GM12872 (cell line): ENCODE measurements around the gene HMGXB4.

ENCODE experiments used
- TF ChIP-seq, protein P1 (sequence below): IDR thresholded peaks from 3 replicates; pipeline ENCODE4 v1.5.1; 2011; ENCODE audit warnings: low read depth, mild to moderate bottlenecking, low read length, moderate library complexity; ENCODE audit not compliant: insufficient read depth

The HMGXB4 gene

DNA sequence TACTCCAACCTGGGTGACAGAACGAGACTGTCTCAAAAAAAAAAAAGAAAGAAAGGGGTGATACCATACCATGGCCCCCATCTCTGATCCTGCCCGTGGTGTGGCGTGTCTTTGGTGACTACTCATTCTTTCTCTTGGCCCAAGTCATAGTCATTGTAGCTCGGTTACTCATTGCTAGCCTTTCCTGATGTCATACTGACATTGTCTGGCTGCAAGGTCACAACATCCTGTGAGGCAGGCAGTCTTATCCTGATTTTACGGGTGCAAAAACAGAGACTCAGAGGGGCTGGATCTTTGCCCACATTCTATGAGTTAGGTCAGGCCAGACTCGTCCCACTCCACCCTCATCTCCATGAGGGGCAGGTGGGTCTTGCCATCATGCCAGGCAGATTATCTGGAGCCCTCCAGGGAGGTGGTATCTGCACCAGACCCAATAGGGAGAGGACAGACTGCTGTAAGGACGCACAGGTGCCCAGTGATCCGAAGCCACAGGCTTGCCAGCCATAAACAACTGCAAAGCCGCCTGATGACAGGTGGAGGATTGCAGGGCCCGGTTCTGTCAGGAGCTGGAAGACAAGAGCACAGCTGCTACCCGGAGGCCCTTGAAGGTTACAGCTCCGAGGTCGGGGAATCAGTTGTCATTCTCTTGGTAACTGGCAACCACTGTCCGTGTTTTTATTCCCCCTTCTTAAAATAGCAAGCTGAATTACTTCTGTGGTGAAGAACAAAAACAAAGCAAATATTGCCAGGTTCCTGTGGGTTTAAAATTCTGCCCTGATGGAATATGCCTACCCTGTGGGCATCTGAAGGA, 56.2 kb downstream of the HMGXB4 start:
- TF ChIP-seq, protein P1, sequence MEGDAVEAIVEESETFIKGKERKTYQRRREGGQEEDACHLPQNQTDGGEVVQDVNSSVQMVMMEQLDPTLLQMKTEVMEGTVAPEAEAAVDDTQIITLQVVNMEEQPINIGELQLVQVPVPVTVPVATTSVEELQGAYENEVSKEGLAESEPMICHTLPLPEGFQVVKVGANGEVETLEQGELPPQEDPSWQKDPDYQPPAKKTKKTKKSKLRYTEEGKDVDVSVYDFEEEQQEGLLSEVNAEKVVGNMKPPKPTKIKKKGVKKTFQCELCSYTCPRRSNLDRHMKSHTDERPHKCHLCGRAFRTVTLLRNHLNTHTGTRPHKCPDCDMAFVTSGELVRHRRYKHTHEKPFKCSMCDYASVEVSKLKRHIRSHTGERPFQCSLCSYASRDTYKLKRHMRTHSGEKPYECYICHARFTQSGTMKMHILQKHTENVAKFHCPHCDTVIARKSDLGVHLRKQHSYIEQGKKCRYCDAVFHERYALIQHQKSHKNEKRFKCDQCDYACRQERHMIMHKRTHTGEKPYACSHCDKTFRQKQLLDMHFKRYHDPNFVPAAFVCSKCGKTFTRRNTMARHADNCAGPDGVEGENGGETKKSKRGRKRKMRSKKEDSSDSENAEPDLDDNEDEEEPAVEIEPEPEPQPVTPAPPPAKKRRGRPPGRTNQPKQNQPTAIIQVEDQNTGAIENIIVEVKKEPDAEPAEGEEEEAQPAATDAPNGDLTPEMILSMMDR = no peak

DNA sequence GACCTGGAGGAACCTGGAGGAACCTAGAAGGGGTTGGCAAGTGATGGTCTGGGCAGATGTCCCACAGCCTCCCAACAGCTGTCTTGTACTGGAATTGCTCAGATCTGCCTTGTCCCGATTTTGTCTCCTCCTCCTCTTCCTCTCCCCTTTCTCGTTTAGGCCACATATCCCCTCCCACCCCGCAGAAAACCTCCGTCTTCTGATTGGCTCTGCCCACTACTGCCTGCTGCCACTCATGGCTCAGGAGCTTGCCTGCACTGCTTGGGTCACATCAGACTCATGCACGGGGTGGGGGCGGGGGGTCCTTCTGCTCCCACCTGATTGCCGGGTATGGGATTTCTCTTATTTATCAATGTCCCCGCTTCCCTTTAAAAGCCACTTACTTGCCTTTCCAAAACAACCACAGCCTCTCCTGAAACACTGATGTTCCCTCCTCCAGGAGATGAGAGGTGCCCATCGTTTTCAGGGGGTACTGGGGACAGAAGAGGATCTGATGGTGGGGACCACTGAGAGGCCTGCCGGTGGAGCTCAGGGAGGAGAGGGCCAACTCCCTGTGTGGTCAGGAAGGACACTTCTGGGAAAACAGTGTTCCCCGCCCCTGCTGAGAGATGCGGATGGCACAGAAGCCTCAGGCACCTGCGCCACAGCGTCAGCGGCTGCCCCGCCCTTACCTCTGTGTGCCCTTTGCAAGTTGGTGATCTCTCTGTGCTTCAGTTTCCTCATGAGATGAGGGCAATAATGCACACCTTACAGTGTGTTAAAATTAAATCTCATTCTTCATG, 57.1 kb downstream of the HMGXB4 start:
- TF ChIP-seq, protein P1 = no peak

DNA sequence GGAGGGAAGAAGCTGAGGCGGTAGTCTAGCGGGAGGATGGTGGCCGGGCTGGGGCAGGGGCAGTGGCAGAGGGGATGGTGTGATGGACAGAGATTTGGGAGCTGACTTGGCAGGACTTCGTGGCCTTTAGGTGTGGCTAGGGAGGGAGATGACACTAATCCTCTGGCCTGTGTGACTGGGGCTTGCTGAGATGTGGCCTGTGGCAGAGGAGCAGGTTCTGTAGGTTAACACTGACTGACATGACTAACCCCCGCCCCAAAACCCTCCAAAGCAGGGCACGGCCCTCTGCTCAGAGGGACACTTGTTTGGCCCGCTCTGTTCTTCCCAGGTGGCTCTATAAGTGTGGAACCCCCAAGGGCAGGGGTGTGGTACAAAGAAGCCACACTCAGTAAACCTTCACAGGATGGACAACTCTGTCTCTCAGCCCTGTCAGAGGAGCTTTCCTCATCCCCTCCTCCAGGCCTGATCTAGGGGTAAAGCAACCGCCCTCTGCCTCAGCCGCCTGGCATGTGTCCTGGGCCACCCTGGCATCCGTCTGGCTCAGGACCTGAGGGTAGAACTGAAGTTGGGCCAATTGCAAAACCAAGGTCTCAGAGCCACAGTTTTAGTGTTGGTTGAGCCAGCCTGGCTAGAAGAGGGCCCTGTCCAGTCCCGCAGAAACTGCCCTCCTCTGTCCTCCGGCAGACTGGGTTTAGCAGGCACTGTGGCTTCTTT, 58.0 kb downstream of the HMGXB4 start:
- TF ChIP-seq, protein P1 = no peak

DNA sequence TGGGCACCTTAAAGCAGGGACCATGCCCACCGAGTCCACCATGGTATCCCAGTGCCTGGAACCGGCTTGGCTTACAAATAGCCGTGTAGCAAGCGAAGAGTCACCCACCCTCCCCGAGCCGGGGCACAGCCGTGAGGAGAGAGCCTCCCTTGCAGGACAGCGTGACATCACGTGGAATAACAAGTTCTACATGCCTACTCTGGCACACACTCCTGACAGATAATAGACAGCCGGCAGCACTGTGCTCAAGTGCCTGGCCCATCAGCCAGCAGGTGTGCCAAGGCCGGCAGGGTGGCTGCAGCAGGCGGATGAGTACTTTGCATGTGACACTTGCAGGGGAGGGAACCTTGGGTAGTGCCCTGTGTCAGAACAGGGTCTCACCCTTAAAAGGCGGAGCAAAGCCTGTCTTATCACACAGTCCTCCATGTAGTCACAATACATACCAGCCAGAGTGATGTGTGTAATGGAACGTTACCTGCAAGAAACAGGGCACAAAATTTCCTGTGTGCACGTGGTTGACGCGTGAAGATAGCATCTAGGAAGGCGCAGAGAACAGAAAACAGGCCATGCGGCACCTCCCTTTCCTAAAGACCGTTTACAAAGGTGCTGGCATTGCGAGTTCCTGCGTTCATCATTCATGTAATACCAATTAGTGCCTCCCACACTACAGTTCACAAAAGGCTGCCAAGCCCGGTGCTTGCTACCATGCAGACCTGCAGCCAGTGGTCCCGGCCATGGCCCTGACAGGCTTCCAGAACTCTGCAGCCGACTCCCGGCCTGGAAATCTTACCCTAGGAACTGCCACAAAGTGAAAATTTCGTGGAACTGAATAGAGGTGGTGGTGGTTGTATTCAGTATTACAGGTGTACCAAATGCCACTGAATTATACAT, 58.8 kb downstream of the HMGXB4 start:
- TF ChIP-seq, protein P1 = no peak

DNA sequence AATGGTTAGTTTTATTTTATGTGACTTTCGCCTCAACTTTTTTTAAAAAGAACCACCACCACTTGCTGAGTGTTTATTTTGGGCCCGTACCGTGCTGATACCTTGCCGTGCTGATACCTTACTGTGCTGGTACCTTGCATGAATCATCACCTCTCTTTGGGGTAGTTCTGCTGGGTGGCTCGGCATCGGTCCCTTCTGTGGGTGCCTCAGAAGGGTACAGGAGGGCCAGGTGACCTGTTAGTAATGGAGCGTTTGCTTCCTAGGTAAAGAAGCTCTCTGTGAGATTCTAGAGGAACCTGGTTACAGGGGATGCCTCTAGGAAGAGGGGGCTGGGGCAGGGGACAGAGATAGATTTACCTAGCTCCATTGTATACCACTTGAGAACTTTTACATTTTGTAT, 59.5 kb downstream of the HMGXB4 start:
- TF ChIP-seq, protein P1 = no peak

DNA sequence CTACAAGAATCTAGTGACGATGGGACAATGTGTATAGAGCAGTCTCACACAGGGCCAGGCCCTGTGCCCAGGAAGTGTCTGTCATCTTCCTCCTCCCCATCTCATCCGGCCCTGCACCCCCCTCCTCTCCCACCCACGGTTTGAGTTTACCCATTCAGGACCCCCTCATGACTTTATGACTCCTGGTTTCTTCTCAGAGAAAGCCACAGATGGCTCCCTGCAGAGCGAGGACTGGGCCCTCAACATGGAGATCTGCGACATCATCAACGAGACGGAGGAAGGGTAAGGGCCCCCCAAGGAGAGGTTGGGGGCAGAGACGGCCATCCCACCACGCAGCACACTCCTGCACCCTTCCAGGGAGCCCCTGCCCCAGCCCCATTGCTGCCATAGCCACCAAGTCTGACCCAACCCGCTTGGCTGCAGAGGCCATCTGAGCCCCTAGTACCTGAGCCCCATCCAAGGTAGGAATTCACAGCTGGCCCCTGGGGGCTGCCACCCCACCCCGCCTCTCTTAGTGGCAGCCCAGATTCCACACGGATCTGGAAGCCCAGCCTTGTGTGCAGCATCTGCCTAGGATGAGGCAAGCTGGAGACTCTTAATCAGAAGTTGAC, 60.5 kb downstream of the HMGXB4 start:
- TF ChIP-seq, protein P1 = no peak
